Glomerular visceral epithelial cell (primary cell): ENCODE data around the gene KMT2C.
"Not testable (repeated sequence)": the region's sequence is repeated elsewhere in the genome, so short reads cannot be mapped to it uniquely, and the experiment has no call there.

Experiments
- DNase-seq: peaks from one replicate; pipeline ENCODE4 v3.0.0-alpha.2; 2016; ENCODE audit errors: extremely low spot score

KMT2C gene

GRCh38 chr7:152313217-152313616 lies 122.6 kb downstream of the KMT2C start:
- DNase-seq = no peak

DNA sequence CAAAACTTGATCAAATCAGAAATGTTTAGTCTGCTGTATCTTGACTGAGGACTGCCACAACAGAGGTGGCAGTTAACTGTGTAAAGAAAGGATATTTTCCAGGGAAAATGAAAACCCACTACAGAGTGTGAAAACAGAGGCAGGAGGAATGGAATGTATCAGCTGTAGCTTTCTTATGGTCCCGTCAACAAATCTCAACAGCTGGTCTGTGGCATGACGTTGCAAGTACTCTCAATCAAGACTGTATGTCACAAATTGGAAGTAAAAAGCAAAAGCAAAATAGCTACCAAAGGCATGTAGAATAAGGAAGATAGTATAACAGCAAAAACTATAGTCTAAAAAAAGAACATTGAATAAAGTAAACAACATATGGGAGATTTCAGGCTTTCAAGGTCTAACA lies 123.5 kb downstream of the KMT2C start:
- DNase-seq = no peak

DNA sequence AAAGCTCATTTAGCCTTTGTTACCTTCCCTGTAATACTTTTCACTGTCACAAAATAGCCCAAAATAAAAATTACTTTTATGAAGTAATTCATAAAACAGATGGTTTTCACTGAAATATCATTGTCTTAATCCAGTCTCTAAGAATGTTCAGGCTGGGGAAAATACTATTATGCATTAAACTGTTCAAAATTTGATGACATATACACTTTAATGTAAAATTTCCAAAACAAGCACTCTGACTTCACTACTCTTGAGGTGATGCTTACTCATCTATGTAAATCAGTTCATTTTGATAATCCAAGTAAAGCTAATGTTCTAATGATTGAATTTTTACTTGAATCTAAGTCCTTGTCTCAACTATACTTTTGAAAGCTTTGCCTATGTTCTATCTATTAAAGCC lies 127.9 kb downstream of the KMT2C start:
- DNase-seq = no peak

GRCh38 chr7:152299542-152300143 lies 136.2 kb downstream of the KMT2C start:
- DNase-seq = not testable (repeated sequence)

- no peak for DNase-seq
Measured at GRCh38 chr7:152292897-152293296, 142.9 kb downstream of the KMT2C start.

DNA sequence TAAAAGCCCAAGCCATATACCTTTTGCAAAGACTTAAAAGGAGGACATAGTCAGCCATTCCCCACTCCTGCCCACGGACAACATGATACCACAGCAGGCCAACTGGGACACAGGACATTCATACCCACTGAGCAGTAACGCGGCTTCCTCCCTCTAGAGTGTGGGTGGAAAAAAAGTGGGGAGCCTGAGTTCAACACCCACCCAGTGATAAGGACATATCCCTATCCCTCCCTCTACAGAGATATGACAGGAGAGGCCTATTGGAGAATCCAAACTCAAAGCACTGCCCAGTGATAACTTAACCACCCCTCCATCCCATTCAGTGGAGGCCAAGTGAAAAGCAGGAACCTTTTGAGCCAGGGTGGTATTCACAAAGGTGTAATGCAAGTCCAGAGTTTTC lies 148.8 kb downstream of the KMT2C start:
- DNase-seq = not testable (repeated sequence)

GRCh38 chr7:152286219-152286618 lies 149.6 kb downstream of the KMT2C start:
- not testable (repeated sequence) for DNase-seq

DNA sequence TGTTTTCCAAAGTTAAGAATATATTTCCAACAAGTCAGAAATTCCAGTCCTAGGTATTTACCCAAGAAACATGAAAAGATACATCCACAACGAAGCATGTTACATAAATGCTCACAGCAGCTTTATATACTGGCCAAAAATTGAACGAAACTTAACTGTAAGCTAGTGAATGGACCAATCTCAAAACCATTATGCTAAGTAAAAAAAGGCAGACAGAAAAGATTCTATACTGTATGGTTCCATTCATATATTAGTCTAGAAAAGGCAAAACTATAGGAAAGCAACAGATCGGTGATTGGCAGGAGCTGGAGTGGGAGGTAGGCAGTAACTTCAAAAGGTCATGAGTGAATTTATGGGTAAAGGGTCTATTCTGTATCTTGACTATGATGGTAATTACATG lies 150.8 kb downstream of the KMT2C start:
- not testable (repeated sequence) for DNase-seq

GRCh38 chr7:152277687-152278086 lies 158.1 kb downstream of the KMT2C start:
- DNase-seq = not testable (repeated sequence)

GRCh38 chr7:152270427-152270826 lies 165.4 kb downstream of the KMT2C start:
- DNase-seq = peak; percentile 2

DNA sequence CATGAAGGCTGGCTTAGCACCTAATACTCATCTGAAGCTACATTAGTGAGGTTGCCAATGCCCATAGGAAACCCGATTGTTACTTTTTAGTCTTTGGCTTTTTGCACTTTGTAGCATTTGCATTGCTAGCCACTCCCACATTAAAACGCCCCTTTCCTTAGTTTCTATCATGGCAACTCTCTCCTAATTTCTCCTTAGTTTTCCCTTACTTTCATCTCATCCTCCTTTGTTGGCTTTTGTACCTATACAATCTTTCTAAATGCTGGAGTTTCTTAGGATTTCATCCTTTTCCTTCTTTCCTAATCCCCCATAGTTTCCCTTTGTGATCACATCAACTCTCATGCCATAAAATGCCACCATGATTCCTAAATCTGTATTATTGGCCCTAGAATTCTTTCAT lies 168.9 kb downstream of the KMT2C start:
- not testable (repeated sequence) for DNase-seq

- DNase-seq = not testable (repeated sequence)
Measured at GRCh38 chr7:152264915-152265314, 170.9 kb downstream of the KMT2C start.

DNA sequence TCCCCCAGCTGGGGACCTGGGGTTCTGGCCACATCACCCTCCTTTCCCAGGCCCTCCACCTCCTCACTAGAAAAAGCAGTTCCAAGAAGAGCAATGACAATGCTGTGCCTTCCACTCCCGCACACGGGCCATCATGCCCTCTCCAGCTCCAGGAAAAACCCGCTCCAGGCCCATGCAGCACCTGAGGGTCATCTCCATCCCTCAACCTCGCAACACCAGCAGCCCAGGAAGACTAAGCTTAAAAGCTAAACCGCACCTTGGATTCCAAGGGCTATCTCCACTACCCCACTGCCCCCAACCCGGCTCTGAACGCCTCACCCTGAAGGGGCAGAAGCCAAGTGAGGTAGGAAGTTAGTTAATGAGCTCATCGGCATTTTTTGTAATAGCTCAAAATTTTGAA lies 173.7 kb downstream of the KMT2C start:
- DNase-seq = not testable (repeated sequence)

- not testable (repeated sequence) for DNase-seq
Measured at GRCh38 chr7:152259645-152260044, 176.2 kb downstream of the KMT2C start.

GRCh38 chr7:152247851-152248250 lies 188.0 kb downstream of the KMT2C start:
- DNase-seq = not testable (repeated sequence)

GRCh38 chr7:152245417-152245816 lies 190.4 kb downstream of the KMT2C start:
- not testable (repeated sequence) for DNase-seq

- DNase-seq = not testable (repeated sequence)
Measured at GRCh38 chr7:152243464-152243863, 192.3 kb downstream of the KMT2C start.

DNA sequence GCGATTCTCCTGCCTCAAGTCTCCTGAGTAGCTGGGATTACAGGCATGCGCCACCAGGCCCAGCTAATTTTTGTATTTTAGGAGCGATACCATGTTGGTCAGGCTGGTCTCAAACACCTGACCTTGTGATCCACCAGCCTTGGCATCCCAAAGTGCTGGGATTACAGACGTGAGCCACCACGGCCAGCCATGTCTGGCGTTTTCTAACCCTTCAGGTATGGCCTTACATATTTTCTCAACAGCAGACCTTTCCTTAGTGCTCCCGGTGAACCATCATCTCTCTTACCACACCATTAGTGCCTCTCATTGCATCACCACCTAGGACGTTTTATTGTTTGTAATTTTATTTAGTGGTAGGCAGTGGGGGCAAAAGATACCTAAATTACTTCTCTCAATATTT lies 194.5 kb downstream of the KMT2C start:
- DNase-seq = not testable (repeated sequence)

DNA sequence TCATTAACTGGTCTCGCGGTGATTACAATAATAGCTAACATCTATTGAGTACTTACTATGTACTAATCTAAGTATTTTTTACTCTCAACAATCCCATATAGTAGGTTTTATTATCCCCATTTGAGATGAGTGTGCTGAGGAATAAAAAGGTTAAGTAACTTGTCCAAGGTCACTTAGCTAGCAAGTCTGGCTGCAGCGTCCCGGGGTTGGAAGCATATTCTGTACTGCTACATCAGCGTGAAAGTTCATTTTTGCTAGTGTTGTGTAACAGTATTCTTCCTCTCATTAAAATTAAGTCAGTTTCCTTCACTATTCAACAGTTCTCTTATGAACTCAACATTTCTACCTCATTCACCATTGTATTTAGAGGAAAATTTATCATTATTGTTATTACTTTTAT lies 199.5 kb downstream of the KMT2C start:
- DNase-seq = not testable (repeated sequence)

- peak; percentile 5 for DNase-seq
Measured at GRCh38 chr7:152234421-152234820, 201.4 kb downstream of the KMT2C start.

DNA sequence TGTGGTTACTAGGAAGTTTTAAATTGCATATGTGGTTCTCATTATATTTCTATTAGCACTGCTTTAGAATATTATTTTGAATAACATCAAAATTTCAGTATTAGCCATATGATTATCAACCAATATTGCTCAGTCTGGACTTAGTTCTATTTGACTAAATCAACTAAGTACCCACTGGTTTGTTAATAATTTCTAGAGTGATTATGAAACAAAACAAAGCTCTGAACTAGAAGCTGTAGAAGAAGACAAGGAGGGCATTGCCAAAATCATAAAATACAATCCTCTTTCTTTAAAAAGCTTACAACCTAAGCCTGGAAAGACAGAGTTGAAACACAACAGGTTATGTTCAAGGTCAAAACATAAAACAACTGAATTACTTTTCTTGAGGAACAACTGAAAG lies 204.7 kb downstream of the KMT2C start:
- no peak for DNase-seq

GRCh38 chr7:152219556-152219955 lies 216.2 kb downstream of the KMT2C start:
- not testable (repeated sequence) for DNase-seq

DNA sequence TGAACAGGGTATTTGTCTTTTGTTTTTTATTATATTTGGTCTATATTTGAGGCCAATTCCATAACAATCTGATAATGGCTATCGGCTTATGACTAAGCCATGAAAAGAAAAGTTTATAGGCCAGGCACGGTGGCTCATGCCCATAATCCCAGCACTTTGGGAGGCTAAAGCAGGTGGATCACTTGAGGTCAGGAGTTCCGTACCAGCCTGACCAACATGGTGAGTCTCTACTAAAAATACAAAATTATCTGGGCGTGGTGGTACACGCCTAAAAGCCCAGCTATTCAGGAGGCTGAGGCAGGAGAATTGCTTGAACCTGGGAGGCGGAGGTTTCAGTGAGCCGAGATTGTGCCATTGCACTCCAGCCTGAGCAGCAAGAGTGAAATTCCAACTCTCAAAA lies 227.0 kb downstream of the KMT2C start:
- DNase-seq = not testable (repeated sequence)

- DNase-seq = not testable (repeated sequence)
Measured at GRCh38 chr7:152204417-152204816, 231.4 kb downstream of the KMT2C start.
